ENCODE data around the gene CNN2. TPM values are rescaled to one million over a fixed set of nuclear protein-coding genes. Genes with fewer than 3 reads are reported as not detected.

CNN2 gene
- total and polyA plus RNA-seq, 9 donors: 60.6 to 438 (median 192) TPM

DNA sequence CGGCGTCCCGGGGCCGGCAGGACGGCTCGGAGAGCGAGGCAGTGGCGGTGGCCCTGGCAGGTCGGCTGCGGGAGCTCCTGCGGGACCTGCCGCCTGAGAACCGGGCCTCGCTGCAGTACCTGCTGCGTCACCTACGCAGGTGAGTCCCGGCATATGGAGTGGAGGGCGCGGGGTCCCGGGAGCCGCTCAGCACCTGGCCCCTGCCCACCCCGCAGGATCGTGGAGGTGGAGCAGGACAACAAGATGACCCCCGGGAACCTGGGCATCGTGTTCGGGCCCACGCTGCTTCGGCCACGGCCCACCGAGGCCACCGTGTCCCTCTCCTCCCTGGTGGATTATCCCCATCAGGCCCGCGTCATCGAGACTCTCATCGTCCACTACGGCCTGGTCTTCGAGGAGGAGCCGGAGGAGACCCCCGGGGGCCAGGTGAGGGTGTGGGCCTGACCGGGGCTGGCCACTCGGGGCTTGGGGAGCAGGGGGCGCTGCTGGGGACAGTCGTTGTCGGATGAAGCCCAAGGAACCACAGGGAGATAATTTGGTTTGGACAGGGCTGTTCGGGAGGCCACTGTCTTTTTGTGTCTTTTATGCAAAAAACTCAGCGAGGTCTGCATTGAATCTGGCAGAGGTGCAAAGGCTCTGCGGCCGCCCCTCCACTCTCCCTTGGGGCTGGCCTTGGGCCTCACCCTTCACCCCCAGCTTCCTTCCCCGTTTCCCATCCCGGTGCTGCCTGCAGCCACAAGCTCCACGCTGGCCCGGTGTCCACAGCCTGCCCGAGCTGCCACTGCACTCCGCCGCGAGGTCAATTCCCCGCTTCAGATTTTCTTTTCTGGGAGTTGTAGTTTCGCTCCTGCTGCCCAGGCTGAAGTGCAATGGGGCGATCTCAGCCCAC lies 56.8 kb downstream of the CNN2 start:
- Histone ChIP-seq H3K27me3 (no peaks in the 10 kb centered on the region), H3K4me1 (ENCODE audit: insufficient read depth) (peaks cover 4% of the 10 kb centered on the region), H3K9me3 (no peaks in the 10 kb centered on the region), H3K4me3 (no peak overlapping the region), H3K36me3 (no peaks in the 10 kb centered on the region), H3K27ac (no peak overlapping the region)
- no peak for TF ChIP-seq CTCF (IDR thresholded peaks at IDR 0.05)
- TF ChIP-seq POLR2A (IDR thresholded peaks at IDR 0.05): no peak
- no peak for TF ChIP-seq EP300 (IDR thresholded peaks at IDR 0.05)
- intact Hi-C loops (cut with DNase I): no loop called here
- WGBS, 3 donors: 73 to 83% (median 83%) methylated on average over 59 of the region's 59 CpGs
- DNase-seq: no peak

GRCh38 chr19:1084024-1084868 lies 57.8 kb downstream of the CNN2 start:
- H3K36me3 ChIP-seq: no peaks in the 10 kb centered on the region
- TF ChIP-seq CTCF (IDR thresholded peaks at IDR 0.05) (no peak), EP300 (IDR thresholded peaks at IDR 0.05) (no peak), POLR2A (IDR thresholded peaks at IDR 0.05) (no peak)
- no peaks in the 10 kb centered on the region for H3K27me3 ChIP-seq
- intact Hi-C loops (cut with DNase I): no loop called here
- H3K9me3 ChIP-seq: no peaks in the 10 kb centered on the region
- DNase-seq: no peak
- 68 to 81% (median 74%) methylated on average over 42 to 43 of the region's 43 CpGs for WGBS, 3 donors
- no peak overlapping the region for H3K27ac ChIP-seq
- peaks cover 4% of the 10 kb centered on the region for H3K4me1 ChIP-seq (ENCODE audit: insufficient read depth)
- H3K4me3 ChIP-seq: no peak overlapping the region

DNA sequence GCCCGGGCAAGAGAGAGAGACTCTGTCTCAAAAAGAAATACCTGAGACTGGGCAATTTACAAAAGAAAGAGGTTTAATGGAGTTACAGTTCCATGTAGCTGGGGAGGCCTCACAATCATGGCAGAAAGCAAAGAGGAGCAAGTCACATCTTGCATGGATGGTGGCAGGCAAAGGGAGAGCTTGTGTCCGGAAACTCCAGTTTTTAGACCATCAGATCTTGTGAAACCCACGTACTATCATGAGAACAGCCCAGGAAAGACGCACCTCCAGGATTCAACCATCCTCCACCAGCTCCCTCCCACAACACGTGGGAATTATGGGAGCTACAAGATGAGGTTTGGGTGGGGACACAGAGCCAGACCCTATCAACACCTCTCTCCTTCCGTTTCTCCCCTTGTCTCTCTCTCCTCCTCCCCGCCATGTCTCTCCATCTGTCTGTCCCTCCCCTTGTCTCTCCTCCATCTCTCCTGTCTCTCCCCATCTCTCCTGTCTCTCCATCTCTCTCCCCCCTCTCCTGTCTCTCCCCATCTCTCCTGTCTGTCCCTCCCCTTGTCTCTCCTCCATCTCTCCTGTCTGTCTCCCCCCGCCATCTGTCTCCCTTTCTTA lies 58.7 kb downstream of the CNN2 start:
- Histone ChIP-seq H3K4me3 (no peak overlapping the region), H3K27ac (no peak overlapping the region), H3K4me1 (ENCODE audit: insufficient read depth) (peaks cover 4% of the 10 kb centered on the region), H3K27me3 (no peaks in the 10 kb centered on the region), H3K36me3 (no peaks in the 10 kb centered on the region), H3K9me3 (no peaks in the 10 kb centered on the region)
- 40 to 61% (median 61%) methylated on average over 8 of the region's 8 CpGs for WGBS, 3 donors
- no peak for TF ChIP-seq POLR2A (IDR thresholded peaks at IDR 0.05)
- TF ChIP-seq EP300 (IDR thresholded peaks at IDR 0.05): no peak
- no peak for TF ChIP-seq CTCF (IDR thresholded peaks at IDR 0.05)
- intact Hi-C loops (cut with DNase I): no loop called here
- DNase-seq: no peak

DNA sequence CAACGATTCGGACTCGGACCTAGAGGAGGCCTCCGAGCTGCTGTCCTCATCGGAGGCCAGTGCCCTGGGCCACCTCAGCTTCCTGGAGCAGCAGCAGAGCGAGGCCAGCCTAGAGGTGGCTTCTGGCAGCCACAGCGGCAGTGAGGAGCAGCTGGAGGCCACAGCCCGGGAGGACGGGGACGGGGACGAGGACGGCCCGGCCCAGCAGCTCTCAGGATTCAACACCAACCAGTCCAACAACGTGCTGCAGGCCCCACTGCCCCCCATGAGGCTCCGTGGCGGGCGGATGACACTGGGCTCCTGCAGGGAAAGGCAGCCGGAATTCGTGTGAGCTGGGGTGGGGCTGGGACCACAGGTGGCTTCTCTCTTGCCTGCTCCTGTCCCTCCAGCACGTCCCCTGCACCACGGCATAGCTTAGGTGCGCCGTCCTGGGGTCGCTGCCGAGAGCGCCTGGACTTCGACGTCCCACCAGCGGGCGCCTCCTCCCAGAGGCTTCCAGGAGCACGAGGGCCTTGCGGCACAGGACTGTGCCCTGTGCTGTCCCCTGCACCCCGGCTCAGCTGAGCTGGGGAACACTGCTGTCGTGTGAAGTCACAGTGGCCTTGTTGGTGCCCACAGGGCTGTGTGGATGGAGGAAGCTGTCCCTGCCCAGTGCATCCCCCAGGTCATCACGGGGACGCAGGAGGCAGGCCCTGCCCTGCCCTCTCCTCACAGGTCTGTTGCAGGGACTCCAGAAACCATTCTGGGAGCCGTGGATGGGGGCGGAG lies 59.5 kb downstream of the CNN2 start:
- Histone ChIP-seq H3K4me1 (ENCODE audit: insufficient read depth) (peaks cover 4% of the 10 kb centered on the region), H3K9me3 (no peaks in the 10 kb centered on the region), H3K4me3 (no peak overlapping the region), H3K27ac (no peak overlapping the region), H3K36me3 (no peaks in the 10 kb centered on the region), H3K27me3 (no peaks in the 10 kb centered on the region)
- TF ChIP-seq EP300 (IDR thresholded peaks at IDR 0.05) (no peak), CTCF (IDR thresholded peaks at IDR 0.05) (no peak), POLR2A (IDR thresholded peaks at IDR 0.05) (no peak)
- WGBS, 3 donors: 45 to 64% (median 53%) methylated on average over 30 to 38 of the region's 38 CpGs
- intact Hi-C loops (cut with DNase I): no loop called here
- DNase-seq: no peak

All from ovary (tissue), 9 donors.